HG03025 (cell line): Measurements from ENCODE around the gene NCKAP5.
A peak's percentile ranks its signal among the peaks of the same experiment; 100 is the strongest.

ENCODE experiments used
- ATAC-seq: cut with Tn5 transposase; IDR thresholded peaks from one replicate; pipeline ENCODE4 v1.9.1; 2021; ENCODE audit warnings: mild to moderate bottlenecking, moderate library complexity; ENCODE audit not compliant: unreplicated experiment, low FRiP score

The NCKAP5 gene

DNA sequence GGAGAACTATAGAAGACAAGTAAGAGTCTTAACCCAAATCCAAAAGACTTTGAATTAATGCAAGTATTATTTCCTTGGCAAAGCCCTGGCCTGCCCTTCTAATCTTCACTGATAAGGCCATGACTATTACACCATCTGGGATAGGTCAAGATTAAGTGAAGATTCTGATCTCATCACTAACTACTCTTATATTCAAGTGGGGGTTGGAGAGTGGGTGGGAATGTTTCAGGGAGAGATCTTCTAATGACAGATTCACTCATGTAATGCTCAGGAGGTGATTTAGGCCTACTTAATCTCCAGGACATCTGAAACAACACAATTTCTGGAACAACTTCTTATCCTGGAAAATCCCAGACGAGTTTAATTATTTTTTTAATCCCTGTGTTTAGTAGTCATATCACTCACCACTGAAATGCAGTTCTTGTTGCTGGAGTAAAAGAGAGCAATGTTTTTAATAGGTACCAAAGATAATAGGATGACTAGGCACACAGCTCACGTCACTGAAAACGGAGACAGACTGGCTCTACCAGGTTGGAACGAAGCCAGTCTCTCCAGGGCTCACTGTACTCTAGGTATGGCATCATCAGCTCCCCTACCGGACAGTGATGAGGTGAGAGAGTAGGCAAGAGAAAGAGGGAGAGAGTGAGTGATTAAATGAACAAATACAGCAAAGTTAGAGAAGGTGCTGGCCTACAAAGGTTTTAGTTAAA, 133.1 kb downstream of the NCKAP5 start:
- ATAC-seq: no peak

DNA sequence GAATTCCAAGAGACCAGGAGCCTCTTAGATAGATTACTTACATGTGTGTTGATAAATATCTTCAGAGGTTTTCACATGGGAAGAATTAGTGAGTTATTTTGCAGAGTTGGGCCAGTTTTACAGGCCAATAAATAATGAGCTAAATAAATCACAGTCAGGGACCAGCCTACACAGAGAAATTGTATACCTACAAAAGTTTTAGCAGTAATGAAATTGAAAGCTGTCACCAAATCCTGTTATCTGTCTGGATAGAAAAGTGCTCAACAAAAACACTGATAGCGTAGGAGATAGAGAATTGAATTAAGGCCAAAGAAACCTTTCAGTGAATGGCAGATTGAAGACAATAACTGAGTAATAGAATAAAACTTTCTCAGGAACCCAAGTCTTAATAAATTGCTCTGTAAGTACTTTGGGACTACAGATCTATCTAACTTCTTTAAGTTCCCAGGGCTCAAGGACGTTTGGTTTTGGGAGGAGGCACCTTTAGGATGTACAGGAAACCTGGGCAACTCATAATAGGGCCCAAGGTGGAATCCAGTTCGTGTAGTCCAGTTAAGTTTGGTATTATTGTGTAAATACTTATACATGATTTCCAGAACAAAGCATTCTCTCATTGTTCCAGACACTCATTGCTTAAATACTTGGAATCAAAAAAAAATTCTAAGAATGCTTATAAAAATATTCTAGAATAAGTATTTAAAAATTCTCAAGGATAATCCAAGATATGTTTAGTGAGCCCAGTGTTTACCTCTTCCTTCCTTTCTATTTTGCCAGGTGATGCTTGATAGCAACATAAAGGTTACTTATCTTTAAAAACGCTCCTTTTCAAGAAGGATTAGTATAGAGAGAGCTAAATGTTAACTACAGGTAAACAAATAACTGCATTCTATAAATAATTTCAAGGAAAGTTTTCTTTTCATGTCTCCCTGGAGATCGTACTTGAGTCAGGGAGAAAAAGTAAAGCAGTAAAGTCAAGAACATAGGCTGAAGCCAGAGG, 134.5 kb downstream of the NCKAP5 start:
- no peak for ATAC-seq

DNA sequence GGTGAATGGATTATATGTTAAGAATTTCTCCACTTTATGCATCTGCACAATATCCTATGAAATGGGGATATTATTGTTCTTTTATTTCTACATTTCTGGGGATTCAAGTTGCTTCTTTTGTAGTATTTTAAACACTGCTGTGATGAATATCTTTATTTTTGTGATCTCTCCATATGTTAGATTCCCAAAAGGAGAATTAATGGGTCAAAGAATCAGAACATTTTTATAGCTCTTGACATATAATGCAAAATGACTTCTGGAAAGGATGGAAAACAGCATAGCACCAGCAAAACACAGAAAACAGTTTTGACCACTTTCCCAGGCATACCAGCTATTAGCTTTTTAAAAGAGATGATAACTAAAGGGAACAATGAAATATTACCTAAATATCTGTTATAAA, 135.5 kb downstream of the NCKAP5 start:
- no peak for ATAC-seq

DNA sequence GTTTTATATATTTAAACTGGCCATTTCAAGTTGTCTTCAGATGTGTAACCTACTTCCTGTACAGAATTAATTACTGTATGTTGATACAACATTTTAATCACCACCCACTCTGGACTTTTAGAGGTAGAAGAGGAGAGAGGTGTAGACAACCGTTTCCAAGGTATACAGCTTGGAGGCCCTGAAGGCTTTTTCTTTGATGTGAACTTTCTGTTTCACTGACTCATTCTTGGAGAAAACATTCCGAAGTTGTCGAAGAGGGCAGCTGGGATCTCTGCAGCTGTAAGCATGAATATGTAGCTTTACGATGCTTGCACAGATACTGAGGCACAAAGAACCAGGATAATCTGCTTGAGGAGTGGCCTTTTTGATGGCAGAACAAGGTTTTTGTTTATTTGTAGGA, 137.0 kb downstream of the NCKAP5 start:
- no peak for ATAC-seq

DNA sequence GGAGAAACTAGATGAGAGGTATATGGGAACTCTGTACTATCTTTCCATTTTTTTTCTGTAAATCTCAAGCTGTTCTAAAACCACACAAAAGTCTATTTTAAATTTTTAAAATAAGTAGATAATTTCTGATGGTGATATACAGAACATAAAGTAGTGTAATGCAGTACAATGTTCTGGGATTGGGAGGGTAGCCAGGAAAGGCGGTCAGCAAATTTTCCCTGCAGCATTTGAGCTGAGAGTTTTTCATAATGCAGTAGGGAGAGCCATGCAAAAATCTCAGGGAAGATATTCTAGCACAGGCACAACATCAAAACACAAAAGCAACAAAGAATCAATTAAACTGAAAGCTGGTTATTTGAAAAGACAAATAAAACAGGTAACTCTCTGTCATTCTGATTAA, 141.5 kb downstream of the NCKAP5 start:
- ATAC-seq: no peak

DNA sequence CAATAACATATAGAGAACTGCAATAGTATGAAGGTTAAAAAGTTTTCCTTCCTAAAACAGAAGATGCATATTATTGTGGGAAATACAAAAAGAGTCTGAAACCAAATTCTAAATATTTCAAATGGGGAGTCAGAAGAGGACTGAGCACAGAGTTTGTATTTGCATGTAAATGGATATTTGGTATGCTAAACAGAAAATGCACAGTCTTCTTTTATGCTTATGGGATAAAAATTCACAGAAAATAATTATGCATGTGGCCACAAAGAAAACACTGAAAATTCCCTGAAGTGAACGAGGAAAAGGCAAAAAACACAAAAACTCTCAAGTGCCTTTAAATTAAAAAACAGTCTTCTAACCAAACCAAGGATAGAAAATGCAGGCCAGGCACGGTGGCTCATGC, 142.7 kb downstream of the NCKAP5 start:
- no peak for ATAC-seq

DNA sequence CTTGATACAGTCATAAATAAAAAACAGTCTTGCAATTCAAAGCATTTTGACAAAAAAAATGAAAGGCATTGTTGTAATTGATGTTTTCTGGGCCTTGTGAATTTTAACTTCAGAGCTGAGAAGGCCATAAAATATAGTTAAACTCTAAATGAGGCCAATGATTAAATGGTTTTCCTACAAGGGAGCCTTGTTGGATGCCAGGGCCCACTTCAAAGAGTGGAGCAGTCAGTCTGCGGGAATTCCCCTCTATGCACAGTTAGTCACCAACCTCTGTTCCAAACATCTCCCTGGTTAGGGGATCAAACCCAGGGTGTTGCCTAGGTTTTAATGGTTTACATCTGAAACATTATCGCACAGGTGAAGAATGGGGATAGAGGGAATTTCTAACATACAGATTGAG, 143.4 kb downstream of the NCKAP5 start:
- ATAC-seq: no peak

DNA sequence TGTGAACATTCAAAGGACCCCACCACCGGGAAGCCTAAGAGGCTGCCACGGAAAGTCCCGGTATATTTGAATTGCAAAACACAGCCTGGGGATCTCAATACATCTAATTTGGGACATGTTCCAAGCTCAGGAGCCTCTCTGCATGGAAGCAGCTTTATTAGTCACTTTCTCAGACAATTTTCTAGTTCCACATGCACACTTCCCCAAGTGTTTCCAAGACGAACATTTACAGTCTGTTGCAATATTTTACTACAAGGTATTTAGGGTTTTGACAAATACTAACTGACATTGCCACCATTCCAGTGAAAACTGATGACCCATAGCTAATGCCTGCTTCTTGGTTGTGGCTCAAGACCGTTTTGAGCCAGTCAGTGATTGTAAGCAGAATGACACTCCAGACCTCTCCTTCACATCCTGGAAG, 145.3 kb downstream of the NCKAP5 start:
- no peak for ATAC-seq

DNA sequence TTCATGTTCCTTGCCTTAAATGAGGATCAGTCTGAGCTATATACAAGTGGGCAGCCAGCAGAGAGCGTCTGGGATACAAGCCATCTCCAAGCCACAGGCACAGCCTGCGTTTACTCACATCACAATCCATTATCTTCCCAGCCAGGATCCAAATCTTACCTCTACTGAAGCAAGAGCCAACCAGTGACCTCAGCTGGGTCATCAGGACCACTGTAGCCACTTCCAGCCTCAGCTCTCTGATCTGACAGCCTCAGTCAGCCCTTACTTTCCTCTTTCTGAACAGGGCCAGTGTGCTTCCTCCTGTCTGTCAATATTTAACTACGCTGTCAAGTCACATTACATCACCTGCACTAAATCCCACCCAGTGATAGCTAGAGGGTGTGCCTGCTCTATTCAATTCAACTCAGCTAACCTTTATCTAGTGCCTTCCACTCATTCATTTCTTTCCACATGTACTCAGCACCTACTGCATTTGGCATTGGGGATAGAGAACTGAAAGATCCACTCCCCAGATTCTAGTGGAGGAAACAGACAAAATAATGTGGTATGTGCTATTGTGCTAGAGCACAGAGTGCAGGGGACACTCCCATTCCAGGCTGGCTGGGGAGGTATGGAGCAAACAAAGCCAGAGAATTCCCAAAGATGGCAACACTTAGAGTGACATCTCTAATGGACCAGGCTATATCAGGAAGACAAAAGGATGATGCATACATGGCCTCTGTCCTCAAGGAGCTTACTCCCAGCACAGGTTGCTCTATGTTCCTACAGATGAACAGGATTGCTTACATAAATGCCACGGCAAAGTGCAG, 146.5 kb downstream of the NCKAP5 start:
- peak; percentile 64 for ATAC-seq

DNA sequence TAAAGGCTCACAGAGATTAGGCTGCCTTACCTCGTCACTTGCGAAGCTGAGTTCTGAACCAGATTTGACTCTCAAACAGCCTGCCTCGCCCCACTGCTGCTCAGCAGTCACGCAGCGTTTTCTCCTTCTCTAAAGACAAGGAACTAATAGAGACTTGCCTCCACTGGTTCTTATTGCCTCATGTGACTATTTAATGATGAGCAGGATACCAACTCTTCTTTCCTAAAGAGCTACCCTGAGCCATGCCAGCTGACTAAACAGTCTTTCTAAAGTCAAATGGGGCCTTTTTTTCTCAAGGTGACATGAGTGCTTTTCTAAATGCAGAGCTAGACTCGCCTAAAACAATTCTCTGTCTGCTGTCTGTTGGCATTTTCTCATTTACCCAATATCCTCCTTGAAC, 147.5 kb downstream of the NCKAP5 start:
- no peak for ATAC-seq

DNA sequence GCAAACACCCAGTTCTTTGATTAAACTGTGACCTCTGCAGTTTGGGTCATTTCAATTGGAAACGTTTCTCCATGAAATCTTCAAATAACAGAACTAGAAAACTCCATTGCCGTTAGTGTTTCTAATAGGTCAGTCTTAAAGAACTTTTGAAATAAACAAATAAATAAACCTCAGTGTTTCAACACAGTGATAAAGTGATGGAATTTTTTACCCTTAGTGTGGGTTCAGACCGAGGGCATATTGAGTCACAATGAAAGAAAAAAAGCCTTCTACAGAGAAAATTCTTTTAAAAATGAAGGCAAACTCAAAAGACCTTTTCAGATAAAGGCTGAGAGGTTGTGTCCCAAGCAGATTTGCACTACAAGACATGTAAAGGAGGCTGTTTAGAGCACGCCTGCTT, 149.6 kb downstream of the NCKAP5 start:
- ATAC-seq: no peak

DNA sequence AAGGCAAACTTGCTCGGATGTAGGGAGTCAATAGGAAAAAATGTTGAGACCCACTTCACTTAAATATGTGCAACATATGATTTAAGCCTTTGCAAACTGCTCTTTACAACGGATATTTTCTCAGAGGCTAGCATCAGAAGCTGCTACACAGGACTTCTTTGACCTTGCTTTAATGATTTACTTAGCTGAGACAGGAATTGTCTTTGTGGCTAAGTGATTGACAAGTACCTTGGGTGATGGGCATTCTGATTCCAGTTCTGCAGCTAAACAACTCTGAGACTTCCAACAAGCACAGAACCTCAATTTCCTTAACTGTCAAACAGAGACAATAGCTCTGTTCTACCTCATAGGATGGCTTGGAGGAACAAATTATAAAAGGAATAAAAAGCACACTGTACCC, 150.2 kb downstream of the NCKAP5 start:
- no peak for ATAC-seq

DNA sequence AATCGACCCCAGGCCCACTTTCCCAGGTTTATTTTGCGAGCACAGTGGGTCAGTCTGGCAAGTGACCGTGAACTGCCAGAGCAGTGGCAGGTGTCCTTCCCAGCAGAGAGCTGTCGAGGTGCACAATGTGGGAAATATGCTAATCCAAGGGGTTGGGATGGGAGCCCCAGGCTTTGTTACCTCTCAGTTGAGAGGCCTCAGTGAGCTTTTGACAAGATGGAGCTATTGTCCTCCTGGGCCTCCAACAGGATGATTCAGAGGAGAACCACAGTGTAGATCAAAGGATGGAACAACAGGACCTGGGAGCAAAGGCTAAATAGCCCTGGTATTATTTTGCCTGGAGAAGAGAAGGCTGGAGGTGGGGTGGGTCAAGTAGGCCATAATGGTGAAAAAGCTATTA, 150.8 kb downstream of the NCKAP5 start:
- no peak for ATAC-seq

DNA sequence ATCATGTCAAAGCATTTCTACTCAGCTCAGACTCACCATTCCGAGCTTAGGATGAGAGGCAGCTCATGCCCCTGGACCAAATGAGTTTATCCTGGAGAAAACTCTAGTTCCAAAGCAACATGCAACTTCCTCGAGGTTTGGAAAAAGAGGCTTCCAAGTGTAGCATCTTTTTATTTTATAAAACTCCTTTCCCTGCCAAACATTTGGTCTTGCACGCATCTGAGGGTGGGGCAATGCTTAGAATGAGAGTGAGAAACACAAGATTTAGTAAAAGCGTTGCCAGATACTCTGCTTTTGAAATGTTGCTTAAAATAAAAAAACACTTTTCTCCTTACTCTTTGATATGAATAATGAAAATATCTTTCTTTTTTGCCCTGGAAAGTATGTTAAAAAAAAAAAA, 151.5 kb downstream of the NCKAP5 start:
- no peak for ATAC-seq

DNA sequence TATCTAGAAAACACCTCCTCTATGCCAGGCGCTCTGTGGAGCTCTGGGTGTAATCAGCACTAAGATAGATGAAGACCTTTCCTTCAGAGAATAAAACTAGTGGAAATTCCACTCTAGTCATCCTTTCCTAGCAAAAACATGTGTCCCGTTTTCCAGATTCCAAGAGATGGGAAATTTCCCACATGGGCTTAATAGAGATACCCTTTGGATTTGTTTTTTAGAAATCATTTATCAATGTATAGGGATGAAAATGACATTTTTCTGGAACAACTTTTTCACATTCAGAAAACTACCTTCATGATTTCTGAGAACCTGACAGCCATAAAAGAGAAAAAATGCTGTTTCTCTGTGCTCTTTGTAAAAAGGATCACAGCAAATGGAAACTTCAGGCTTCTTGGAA, 152.1 kb downstream of the NCKAP5 start:
- no peak for ATAC-seq

DNA sequence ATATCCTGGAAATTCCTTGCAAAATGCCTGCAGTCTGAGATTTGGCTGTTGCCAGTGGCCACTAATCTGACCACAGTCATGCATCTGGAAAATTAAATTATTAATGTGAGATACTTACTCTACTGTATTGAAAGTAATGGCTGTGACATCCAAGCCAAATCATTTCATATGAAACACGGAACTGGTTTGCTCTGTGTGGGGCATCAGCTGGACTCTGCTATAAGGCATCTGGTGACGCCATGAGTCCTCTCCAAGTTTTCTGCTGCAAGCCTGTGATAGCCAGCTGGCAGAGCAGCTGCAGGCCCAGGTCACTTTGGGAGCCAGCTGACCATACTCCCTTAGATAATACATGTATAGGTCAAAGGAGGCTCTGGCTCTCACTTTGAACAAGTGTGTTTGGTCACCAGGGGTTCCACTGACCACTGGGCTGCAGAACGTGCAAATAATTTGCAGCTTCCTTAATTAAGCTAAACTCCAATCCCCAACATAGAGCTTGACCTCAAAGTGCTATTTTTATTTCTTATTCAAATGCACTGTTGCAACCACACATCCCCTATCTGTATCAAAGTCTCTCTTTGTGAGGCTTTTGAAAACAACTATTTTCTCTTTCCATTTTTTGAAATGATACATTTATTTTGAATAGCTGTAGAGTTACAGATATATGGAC, 152.9 kb downstream of the NCKAP5 start:
- ATAC-seq: no peak

DNA sequence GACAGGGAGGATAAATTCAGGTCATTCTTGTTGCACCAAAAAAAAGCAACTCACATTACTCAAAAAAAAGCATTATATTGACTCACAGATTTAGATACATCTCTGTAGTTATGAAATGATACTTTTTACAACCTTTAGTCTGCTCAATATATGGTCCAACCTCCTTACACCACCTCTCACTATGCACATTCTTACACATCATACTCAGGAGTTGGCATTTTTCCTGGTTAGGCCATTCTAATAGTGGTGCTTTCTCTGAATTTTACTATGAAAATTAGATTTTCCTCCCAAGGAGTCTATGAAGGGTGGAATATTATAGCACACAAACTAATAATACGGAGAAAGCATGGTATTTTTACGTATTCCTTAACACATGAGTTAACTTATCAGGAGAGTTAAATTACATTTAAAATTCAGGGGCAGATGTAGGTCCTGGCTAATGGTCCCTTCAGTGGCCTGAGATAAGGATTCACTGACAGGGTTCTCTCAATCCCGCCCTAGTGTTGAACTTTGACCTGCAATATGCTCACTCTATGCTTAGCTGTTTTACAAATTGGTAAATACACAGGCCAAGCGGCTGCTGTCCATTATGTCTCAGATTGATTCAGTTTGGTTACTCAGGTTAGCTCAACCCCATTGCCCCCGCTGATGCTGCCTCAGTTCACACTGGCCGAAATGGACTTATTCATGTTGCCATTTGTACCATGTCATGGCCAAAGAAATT, 153.6 kb downstream of the NCKAP5 start:
- ATAC-seq: no peak

DNA sequence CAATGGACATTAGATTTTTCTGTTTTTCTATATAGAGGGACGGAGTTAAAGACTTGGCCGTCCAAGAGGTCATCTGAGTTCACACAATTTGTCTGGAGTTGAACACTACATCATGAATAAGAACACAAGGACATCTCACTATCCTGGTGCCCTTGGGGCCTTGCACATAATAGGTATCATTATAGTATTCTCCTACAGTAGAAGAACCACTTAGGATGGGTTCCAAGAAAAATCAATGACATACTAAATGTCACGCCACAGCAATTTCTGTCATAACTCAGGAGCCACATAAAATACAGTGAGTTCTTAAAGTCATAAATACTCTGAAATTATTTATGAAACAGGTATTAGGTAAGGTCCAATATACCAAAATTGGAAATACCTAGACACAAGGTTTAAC, 154.4 kb downstream of the NCKAP5 start:
- ATAC-seq: no peak

DNA sequence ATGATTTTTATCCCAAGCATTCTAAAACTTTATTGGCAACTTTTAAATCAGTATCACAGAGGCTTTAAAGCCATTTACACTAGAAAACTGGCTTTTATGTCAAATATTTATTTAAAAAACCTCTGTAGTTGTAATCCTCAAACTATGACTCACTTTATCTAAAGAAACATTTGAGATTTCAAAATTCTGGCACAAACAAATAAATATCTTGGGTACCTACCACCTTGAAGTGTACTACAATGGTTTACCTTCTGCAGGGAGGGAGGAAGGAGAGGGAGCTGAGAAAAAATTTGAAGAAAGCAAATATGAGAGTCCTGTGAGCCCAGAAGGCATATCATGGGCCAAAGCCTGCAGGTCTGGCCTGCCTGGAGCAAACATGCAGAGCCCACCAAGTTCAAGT, 155.6 kb downstream of the NCKAP5 start:
- no peak for ATAC-seq

DNA sequence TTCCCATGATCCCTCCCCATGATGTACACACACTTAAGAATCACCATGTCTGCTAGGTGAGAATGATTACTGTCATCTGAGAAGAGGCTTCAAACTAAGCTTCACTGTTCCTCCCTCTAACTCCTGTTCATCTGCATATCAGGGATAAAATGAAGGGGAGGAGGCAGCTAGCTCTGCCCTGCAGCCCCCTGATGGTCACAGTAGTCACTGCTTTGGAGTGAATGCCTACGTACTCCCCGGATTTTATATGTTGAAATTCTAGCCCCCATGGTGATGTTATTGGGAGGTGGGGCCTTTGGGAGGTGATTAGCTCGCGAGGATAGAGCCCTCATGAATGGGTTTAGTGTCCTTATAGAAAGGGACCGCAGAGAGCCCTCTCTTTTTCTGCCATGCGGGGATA, 156.4 kb downstream of the NCKAP5 start:
- no peak for ATAC-seq
